Lower leg skin (tissue), 4 donors: ENCODE results near the gene MOV10. TPM values are rescaled to one million over a fixed set of nuclear protein-coding genes. Genes with fewer than 3 reads are reported as not detected.

Source experiments
- DNase-seq, 2 donors: peaks; one replicate each; pipeline ENCODE4 v3.0.0-alpha.2; 2019; ENCODE audit warnings: low spot score in 2 of 2
- H3K4me3 ChIP-seq: fragments of 200-600 bp; sonication (generic); 2 replicates; pipeline ENCODE4 v1.5.1; 2017; ENCODE audit warnings: mild to moderate bottlenecking, low read depth; ENCODE audit not compliant: poor library complexity, severe bottlenecking
- POLR2A ChIP-seq, 2 donors: fragments of 450-650 bp; IDR thresholded peaks; one replicate each; pipeline ENCODE4 v1.6.1; 2016 to 2017; ENCODE audit warnings: antibody characterized with exemption in 2 of 2, mild to moderate bottlenecking in 1 of 2, moderate library complexity in 1 of 2
- WGBS, 2 donors: methylation state at CpG; one replicate each; pipeline ENCODE4 v1.1.5; 2018; 5-methylcytosine and 5-hydroxymethylcytosine counted together
- intact Hi-C: fragments of 100-400 bp; cut with DNase I; formaldehyde crosslinking; loops from one replicate; pipeline ENCODE4 v1.15.0; 2023; ENCODE audit warnings: low total_unique reads
- total RNA-seq, 4 donors: library from RNA; depleted of rRNA; stranded (reverse); fragments of >200 nt; gene quantifications; one replicate each; pipeline ENCODE4 v1.1.0, GENCODE V29; 2016
- TF ChIP-seq, protein P1 (sequence below), 3 donors: fragments of 450-650 bp; IDR thresholded peaks; one replicate each; pipeline ENCODE4 v1.5.1; 2016; ENCODE audit warnings: antibody characterized with exemption in 3 of 3, mild to moderate bottlenecking in 3 of 3, moderate library complexity in 2 of 3

MOV10 gene
- total RNA-seq, 4 donors from 2014 or later: 46.2 to 105 (median 56.8) TPM

DNA sequence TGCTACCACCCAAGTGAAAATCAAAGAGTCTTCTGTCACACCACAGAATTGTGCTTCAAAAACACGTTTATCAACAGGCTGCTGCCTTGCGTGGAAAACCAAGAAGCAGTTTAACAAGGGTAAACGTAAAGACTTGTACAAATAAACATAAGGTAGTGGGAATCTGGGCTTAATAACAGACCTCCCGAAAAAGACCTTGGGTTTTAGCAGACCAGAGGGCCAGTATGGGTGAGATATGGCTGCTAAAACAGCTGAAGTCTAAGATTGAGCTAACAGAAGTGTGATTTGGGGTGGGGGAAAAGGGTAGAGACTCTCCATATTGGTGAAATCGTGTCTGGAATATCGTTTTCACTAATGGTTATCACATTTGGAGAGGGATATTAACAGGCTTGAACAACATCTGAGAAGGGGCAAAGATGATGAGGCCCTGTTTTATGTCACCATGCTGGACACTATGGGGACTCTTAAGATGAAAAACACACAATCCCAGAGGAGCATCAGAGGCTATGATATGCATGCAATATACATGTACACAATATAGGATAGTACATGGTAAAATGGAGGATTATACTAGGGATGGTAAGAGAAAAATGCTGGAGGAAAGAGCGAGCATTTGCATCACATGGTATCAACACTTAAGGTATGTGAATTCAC, 1.4 kb downstream of the MOV10 start:
- H3K4me3 ChIP-seq: peak overlapping the region; percentile 79
- intact Hi-C loops: no loop called here
- no peak for TF ChIP-seq POLR2A (IDR thresholded peaks at IDR 0.05)
- TF ChIP-seq, protein P1, sequence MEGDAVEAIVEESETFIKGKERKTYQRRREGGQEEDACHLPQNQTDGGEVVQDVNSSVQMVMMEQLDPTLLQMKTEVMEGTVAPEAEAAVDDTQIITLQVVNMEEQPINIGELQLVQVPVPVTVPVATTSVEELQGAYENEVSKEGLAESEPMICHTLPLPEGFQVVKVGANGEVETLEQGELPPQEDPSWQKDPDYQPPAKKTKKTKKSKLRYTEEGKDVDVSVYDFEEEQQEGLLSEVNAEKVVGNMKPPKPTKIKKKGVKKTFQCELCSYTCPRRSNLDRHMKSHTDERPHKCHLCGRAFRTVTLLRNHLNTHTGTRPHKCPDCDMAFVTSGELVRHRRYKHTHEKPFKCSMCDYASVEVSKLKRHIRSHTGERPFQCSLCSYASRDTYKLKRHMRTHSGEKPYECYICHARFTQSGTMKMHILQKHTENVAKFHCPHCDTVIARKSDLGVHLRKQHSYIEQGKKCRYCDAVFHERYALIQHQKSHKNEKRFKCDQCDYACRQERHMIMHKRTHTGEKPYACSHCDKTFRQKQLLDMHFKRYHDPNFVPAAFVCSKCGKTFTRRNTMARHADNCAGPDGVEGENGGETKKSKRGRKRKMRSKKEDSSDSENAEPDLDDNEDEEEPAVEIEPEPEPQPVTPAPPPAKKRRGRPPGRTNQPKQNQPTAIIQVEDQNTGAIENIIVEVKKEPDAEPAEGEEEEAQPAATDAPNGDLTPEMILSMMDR (IDR thresholded peaks at IDR 0.05): no peak
- no peak for DNase-seq
- WGBS, 2 donors: 39 to 42% methylated on average over 7 of the region's 7 CpGs

DNA sequence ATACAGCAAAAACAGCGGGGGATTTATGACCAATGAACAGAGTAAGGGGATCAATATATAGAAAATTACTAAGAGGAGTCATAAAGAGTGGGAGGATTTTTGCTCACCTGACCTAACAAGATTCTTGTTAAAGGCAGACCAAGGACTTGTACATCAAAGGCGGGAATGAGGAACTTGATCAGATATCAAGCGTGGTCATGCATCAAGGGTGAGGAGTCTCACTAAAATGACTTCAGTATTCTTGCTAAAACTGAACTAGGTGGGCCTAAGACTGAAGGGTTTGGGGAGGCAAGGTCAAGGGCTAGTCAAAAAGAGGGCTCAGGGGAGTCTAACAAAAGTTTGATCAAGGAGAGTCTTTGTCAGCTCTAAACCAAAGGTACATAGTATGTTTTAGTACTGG, 2.1 kb downstream of the MOV10 start:
- no peak for TF ChIP-seq POLR2A (IDR thresholded peaks at IDR 0.05)
- TF ChIP-seq, protein P1 (IDR thresholded peaks at IDR 0.05): no peak
- intact Hi-C loops: no loop called here
- 73 to 76% methylated on average over 3 of the region's 3 CpGs for WGBS, 2 donors
- no peak for DNase-seq
- H3K4me3 ChIP-seq: no peak overlapping the region

DNA sequence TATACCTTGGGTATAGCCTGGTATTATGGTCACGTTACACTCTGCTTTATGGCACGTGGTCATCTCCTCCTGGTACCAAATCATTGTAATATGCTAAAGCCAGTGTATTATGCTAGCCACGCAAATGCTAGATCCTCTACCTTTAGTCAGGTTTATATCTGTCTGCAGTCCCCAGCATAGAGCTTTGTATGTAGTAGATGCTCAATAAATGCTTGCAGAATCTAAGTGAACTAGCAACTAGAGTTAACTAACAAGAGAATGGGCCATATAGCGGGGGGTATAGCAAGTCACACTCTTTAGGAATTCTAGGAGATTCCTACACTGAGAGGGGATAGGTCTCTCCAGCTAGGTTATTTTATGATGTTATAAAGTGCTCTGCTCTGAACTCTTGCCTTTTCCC, 3.0 kb downstream of the MOV10 start:
- H3K4me3 ChIP-seq: no peak overlapping the region
- TF ChIP-seq, protein P1 (IDR thresholded peaks at IDR 0.05): no peak
- TF ChIP-seq POLR2A (IDR thresholded peaks at IDR 0.05): no peak
- no peak for DNase-seq
- 96 to 98% methylated on average over 4 of the region's 4 CpGs for WGBS, 2 donors
- intact Hi-C loops: no loop called here

DNA sequence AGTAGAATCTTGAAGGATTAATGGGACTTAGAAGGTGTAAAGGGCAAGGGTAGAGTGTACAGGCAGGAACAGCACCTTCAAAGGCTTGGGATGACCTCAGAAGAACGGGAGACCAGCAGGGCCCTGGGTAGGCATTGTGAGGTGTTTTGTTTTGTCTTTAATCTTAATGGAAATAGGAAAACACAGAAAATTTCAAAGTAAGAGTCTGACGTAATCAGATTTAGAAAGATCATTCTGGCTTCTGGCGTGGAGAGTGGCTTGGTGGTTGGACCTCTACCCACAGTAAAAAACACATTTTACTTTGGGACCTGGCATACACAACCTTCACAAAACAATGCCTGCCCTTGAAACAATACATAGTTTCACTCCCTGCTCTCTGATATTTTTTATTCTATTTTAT, 4.1 kb downstream of the MOV10 start:
- WGBS, 2 donors: 79 to 83% methylated on average over 3 of the region's 3 CpGs
- no peak overlapping the region for H3K4me3 ChIP-seq
- intact Hi-C loops: no loop called here
- peak in 1 of 2 donors; percentile 40 for DNase-seq
- TF ChIP-seq, protein P1 (IDR thresholded peaks at IDR 0.05): no peak
- TF ChIP-seq POLR2A (IDR thresholded peaks at IDR 0.05): no peak

DNA sequence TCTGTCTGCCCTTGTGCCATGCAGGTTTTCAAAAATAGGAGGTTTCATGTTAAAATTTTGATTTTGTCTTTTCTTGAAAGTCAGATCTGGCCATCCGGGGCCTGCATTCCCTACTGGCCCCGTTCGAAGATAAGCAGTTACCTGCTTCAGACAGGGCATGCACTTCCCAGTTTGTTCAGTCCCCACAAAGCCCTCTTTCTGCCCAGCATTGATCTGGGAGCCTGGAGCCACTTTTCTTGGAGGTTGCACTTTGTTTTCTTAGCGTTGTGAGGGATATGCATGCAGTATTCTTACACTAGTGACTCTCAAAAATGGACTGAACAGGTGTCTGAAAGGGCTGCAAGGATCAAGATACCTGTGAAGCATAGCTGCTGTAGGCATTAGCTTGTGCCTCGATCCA, 11.5 kb downstream of the MOV10 start:
- intact Hi-C loops: no loop called here
- WGBS, 2 donors: 87 to 90% methylated on average over 5 of the region's 5 CpGs
- peak in 1 of 2 donors; percentile 50 for DNase-seq
- TF ChIP-seq, protein P1 (IDR thresholded peaks at IDR 0.05): no peak
- TF ChIP-seq POLR2A (IDR thresholded peaks at IDR 0.05): no peak
- H3K4me3 ChIP-seq: no peak overlapping the region

DNA sequence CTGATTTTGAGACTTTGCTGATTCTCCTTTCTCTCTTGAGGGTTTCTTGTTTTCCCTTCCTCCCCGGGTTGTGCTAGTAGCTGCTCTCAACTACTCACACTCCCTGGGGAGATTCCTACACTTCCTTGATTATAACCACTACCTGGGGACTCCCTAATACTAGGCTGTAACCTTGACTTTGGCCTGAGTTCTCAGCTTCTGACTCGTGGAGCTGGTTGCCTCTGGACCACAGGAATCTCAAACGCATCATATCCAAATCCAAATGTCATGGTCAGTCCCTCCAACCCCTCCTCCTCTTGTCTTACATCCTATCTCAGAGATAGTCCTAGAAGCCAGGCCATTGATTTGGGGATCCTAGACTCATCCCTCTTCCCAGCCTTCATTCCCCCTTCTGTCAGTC, 12.0 kb downstream of the MOV10 start:
- 60 to 72% methylated on average over 3 of the region's 3 CpGs for WGBS, 2 donors
- intact Hi-C loops: no loop called here
- peak in 1 of 2 donors; percentile 61 for DNase-seq
- TF ChIP-seq, protein P1 (IDR thresholded peaks at IDR 0.05): no peak
- TF ChIP-seq POLR2A (IDR thresholded peaks at IDR 0.05): no peak
- no peak overlapping the region for H3K4me3 ChIP-seq
